HepG2 (cell line): ENCODE measurements around the gene P2RY2. TPM values are rescaled to one million over a fixed set of nuclear protein-coding genes. Genes with fewer than 3 reads are reported as not detected.

Source experiments
- ATAC-seq: fragments of 200-7000 bp; cut with Tn5 transposase; 3 replicates; pipeline ENCODE4 v1.9.1; 2020; ENCODE audit warnings: mild to moderate bottlenecking, moderate library complexity
- BruUV-seq: library from RNA; stranded (reverse); fragments of 400-500 nt; replicated peaks from 2 replicates; lab custom pipeline; 2021; lab: Mats Ljungman, UMichigan
- CTCF ChIA-PET: fragments of 300-600 bp; formaldehyde crosslinking; extraction: SDS; loops from one replicate; lab custom pipeline; 2021; ENCODE audit warnings: low total read pairs, inconsistent platforms, low intra/inter-chr PET ratio; lab: Yijun Ruan, JAX
- POLR2A ChIA-PET: fragments of 350-600 bp; sonication (Branson Sonifier 250); formaldehyde crosslinking; loops from one replicate; lab custom pipeline; 2020; ENCODE audit warnings: antibody characterized with exemption, inconsistent platforms; lab: Yijun Ruan, JAX
- DNase-seq: peaks from one replicate; pipeline ENCODE4 v3.0.0-alpha.2; 2015; ENCODE audit warnings: low spot score
- FAIRE-seq: peaks from 3 replicates; lab custom pipeline; 2011; peaks lifted over from hg19 to GRCh38; lab: Jason Lieb, UNC
- H2AFZ ChIP-seq: one replicate; pipeline ENCODE4 v1.6.1; 2011; ENCODE audit warnings: low read length, inconsistent platforms
- H3K27ac ChIP-seq: fragments of 300-600 bp; 3 replicates; pipeline ENCODE4 v1.8.0; 2011; ENCODE audit warnings: mixed run types, mild to moderate bottlenecking, mixed read lengths, low read length, inconsistent platforms; ENCODE audit not compliant: insufficient read depth; ENCODE audit errors: extremely low read length
- H3K27me3 ChIP-seq, 2 experiments: fragments of 200-600 bp in 1 of 2; 2 replicates in 1 of 2; 3 replicates in 1 of 2; pipeline versions ENCODE4 v1.6.0 to v1.8.0; 2011; ENCODE audit warnings: low read length in 2 of 2, mild to moderate bottlenecking in 2 of 2, moderate library complexity in 2 of 2, inconsistent platforms in 1 of 2; ENCODE audit not compliant: insufficient read depth in 2 of 2, control insufficient read depth in 1 of 2
- H3K36me3 ChIP-seq, 2 experiments: fragments of 200-600 bp in 1 of 2; replicated peaks in 1 of 2; 2 replicates in 1 of 2; 3 replicates in 1 of 2; pipeline versions ENCODE4 v1.5.1 to v1.8.0; 2011; ENCODE audit warnings: low read length in 2 of 2, inconsistent platforms in 1 of 2; ENCODE audit not compliant: insufficient read depth in 2 of 2, control insufficient read depth in 1 of 2
- H3K4me1 ChIP-seq: 2 replicates; pipeline ENCODE4 v1.5.1; 2012; ENCODE audit warnings: low read length, inconsistent platforms; ENCODE audit not compliant: insufficient read depth
- H3K4me2 ChIP-seq: 2 replicates; pipeline ENCODE4 v1.6.0; 2011; ENCODE audit warnings: low read depth, low read length, inconsistent platforms
- H3K4me3 ChIP-seq, 3 experiments: fragments of 200-600 bp in 1 of 3; sonication (generic), shearing (Covaris generic) in 1 of 3; replicated peaks in 1 of 3; 2 replicates each; pipeline ENCODE4 v1.5.1; 2011 to 2016; ENCODE audit warnings: low read length in 3 of 3, inconsistent platforms in 2 of 3, low read depth in 2 of 3, mild to moderate bottlenecking in 2 of 3, control low read depth in 1 of 3, mixed read lengths in 1 of 3; ENCODE audit not compliant: insufficient read depth in 1 of 3
- H3K79me2 ChIP-seq: one replicate; pipeline ENCODE4 v1.6.1; 2011; ENCODE audit warnings: low read length, inconsistent platforms; ENCODE audit not compliant: insufficient read depth
- H3K9ac ChIP-seq: 2 replicates; pipeline ENCODE4 v1.6.0; 2011; ENCODE audit warnings: mild to moderate bottlenecking, low read depth, low read length, inconsistent platforms; ENCODE audit not compliant: insufficient read depth
- H3K9me3 ChIP-seq: 2 replicates; pipeline ENCODE4 v1.5.1; 2012; ENCODE audit warnings: mild to moderate bottlenecking, low read length
- H4K20me1 ChIP-seq: 2 replicates; pipeline ENCODE4 v1.6.0; 2011; ENCODE audit warnings: inconsistent platforms, mild to moderate bottlenecking, low read length, moderate library complexity; ENCODE audit not compliant: insufficient read depth
- AGO1 ChIP-seq: fragments of 200-400 bp; formaldehyde crosslinking; IDR thresholded peaks from 2 replicates; pipeline ENCODE4 v1.6.1; 2017; ENCODE audit warnings: mild to moderate bottlenecking, low read depth, low read length, moderate library complexity; ENCODE audit not compliant: poor library complexity, severe bottlenecking
- ARID3A ChIP-seq: IDR thresholded peaks from 2 replicates; pipeline ENCODE4 v1.6.1; 2012; ENCODE audit warnings: low read depth, low read length, improper control_type of control experiment
- DNMT1 ChIP-seq: sonication (generic); formaldehyde crosslinking; IDR thresholded peaks from 2 replicates; pipeline ENCODE4 v1.5.1; 2020; ENCODE audit warnings: mild to moderate bottlenecking, missing genetic modification reagents
- FOXM1 ChIP-seq: sonication (generic); formaldehyde crosslinking; IDR thresholded peaks from 2 replicates; pipeline ENCODE4 v1.5.0; 2020; ENCODE audit warnings: missing genetic modification reagents
- POGZ ChIP-seq: sonication (generic); formaldehyde crosslinking; IDR thresholded peaks from 2 replicates; pipeline ENCODE4 v1.4.0; 2020; ENCODE audit warnings: mild to moderate bottlenecking, missing genetic modification reagents
- RNF2 ChIP-seq: fragments of 450-650 bp; conservative IDR thresholded peaks from 2 replicates; pipeline ENCODE4 v1.6.1; 2016; ENCODE audit warnings: low read depth
- SMAD1 ChIP-seq: sonication (generic); formaldehyde crosslinking; IDR thresholded peaks from 2 replicates; pipeline ENCODE4 v1.4.0; 2020; ENCODE audit warnings: missing genetic modification reagents, low read depth, mild to moderate bottlenecking, borderline replicate concordance
- SOX5 ChIP-seq: IDR thresholded peaks from 2 replicates; pipeline ENCODE4 v1.6.1; 2016; ENCODE audit warnings: borderline replicate concordance
- ZNF180 ChIP-seq: sonication (generic); formaldehyde crosslinking; IDR thresholded peaks from 2 replicates; pipeline ENCODE4 v1.4.0; 2020; ENCODE audit warnings: low read depth, missing genetic modification reagents, borderline replicate concordance
- ZNF275 ChIP-seq: sonication (generic); formaldehyde crosslinking; IDR thresholded peaks from 2 replicates; pipeline ENCODE4 v1.8.0; 2022; ENCODE audit warnings: missing genetic modification reagents, mild to moderate bottlenecking, inconsistent platforms, borderline replicate concordance
- ZNF276 ChIP-seq: sonication (generic); formaldehyde crosslinking; IDR thresholded peaks from 2 replicates; pipeline ENCODE4 v1.4.0; 2020; ENCODE audit warnings: mild to moderate bottlenecking, low read depth, missing genetic modification reagents
- ZNF34 ChIP-seq: sonication (generic); formaldehyde crosslinking; IDR thresholded peaks from 2 replicates; pipeline ENCODE4 v1.4.0; 2020; ENCODE audit warnings: mild to moderate bottlenecking, missing genetic modification reagents, borderline replicate concordance
- ZNF362 ChIP-seq: sonication (generic); formaldehyde crosslinking; IDR thresholded peaks from 2 replicates; pipeline ENCODE4 v1.4.0; 2020; ENCODE audit warnings: missing genetic modification reagents, mild to moderate bottlenecking, borderline replicate concordance
- ZNF382 ChIP-seq: sonication (generic); formaldehyde crosslinking; IDR thresholded peaks from 2 replicates; pipeline ENCODE4 v1.5.0; 2020; ENCODE audit warnings: missing genetic modification reagents, mild to moderate bottlenecking, borderline replicate concordance
- ZNF549 ChIP-seq: sonication (generic); formaldehyde crosslinking; IDR thresholded peaks from 2 replicates; pipeline ENCODE4 v1.5.0; 2020; ENCODE audit warnings: missing genetic modification reagents
- ZUFSP ChIP-seq: sonication (generic); formaldehyde crosslinking; IDR thresholded peaks from 2 replicates; pipeline ENCODE4 v1.9.0; 2021; ENCODE audit warnings: missing genetic modification reagents, mild to moderate bottlenecking, borderline replicate concordance
- WGBS: methylation state at CpG from one replicate; pipeline ENCODE4 v1.1.6; 2017; ENCODE audit warnings: low lambda C conversion rate; 5-methylcytosine and 5-hydroxymethylcytosine counted together
- in situ Hi-C: cut with HindIII; loops from 2 replicates; pipeline ENCODE4 v1.10.0; 2017; ENCODE audit warnings: low pct_unique_long_range_greater_than_20kb; ENCODE audit not compliant: extremely low pct_ligation_motif_present
- intact Hi-C: fragments of 100-400 bp; cut with micrococcal nuclease; formaldehyde crosslinking; loops from one replicate; pipeline ENCODE4 v1.10.0; 2022; ENCODE audit not compliant: unreplicated experiment
- polyA plus RNA-seq, 8 experiments: library from polyadenylated mRNA; depleted of rRNA in 3 of 8; stranded (reverse) in 7 of 8; unstranded in 1 of 8; fragments of >200 nt; fragmentation: Illumina TruSeq in 4 of 8; extraction: Trizol in 4 of 8; gene quantifications; 2 replicates each; pipeline versions ENCODE4 v1.2.1 to v1.2.3, GENCODE V29; 2011 to 2016; ENCODE audit warnings: low read depth in 4 of 8, missing spikeins in 1 of 8, mixed read lengths in 1 of 8; ENCODE audit not compliant: insufficient read depth in 1 of 8
- total RNA-seq, 5 experiments: library from RNA; depleted of rRNA; stranded (reverse); fragments of >200 nt; fragmentation: Illumina TruSeq; extraction: Trizol; gene quantifications; 2 replicates each; pipeline ENCODE4 v1.2.3, GENCODE V29; 2016; ENCODE audit warnings: low read depth in 1 of 5

P2RY2 gene
- total and polyA plus RNA-seq, 2 of the 13 experiments (the other 11 are each of a cell fraction or from before 2014, with no cell fraction given), result 0.95 to 3.1 TPM

- ATAC-seq, result no peak
- ChIA-PET POLR2A (no interaction called here), CTCF (no interaction called here)
- in situ Hi-C loops, result no loop called here
- no peaks in the 10 kb centered on the region for H3K36me3 ChIP-seq
- H3K9me3 ChIP-seq, result no peaks in the 10 kb centered on the region
- H3K4me2 ChIP-seq, result no peak overlapping the region
- DNase-seq, result no peak
- H3K27me3 ChIP-seq, result peaks cover 6 to 18% of the 10 kb centered on the region in 2 experiments; a peak in 4 of 5 replicates
- H2AFZ ChIP-seq, result no peak overlapping the region
- peaks cover 11% of the 10 kb centered on the region for H3K4me1 ChIP-seq
- FAIRE-seq, result no peak
- BruUV-seq, result no TSS peak
- no peak overlapping the region for H3K4me3 ChIP-seq
- intact Hi-C loops, result no loop called here
- no peak overlapping the region for H3K27ac ChIP-seq
- WGBS, result no CpG with 5 or more reads among the region's 3 CpGs
- no peaks in the 10 kb centered on the region for H3K79me2 ChIP-seq
- H4K20me1 ChIP-seq, result no peaks in the 10 kb centered on the region
- H3K9ac ChIP-seq, result no peak overlapping the region
- TF ChIP-seq ZNF275 (no peak), ZNF382 (no peak), SMAD1 (CRISPR knock-in tag) (no peak), RNF2 (no peak), ZUFSP (CRISPR knock-in tag) (no peak), AGO1 (no peak), SOX5 (CRISPR knock-in tag) (no peak), POGZ (CRISPR knock-in tag) (no peak), DNMT1 (CRISPR knock-in tag) (no peak), ARID3A (no peak), FOXM1 (CRISPR knock-in tag) (no peak), ZNF276 (CRISPR knock-in tag) (no peak), ZNF180 (CRISPR knock-in tag) (no peak), ZNF34 (CRISPR knock-in tag) (no peak), ZNF362 (CRISPR knock-in tag) (no peak), ZNF549 (CRISPR knock-in tag) (no peak)
Observed at GRCh38 chr11:73281201-73281741, 63.2 kb downstream of the P2RY2 start.
